Breast epithelium (tissue), 3 donors: ENCODE results near the gene MYCN.

ENCODE experiments used
- POLR2AphosphoS5 ChIP-seq, 3 donors: sonication (generic); formaldehyde crosslinking; IDR thresholded peaks; one replicate each; pipeline ENCODE4 v1.6.1; 2017; ENCODE audit warnings: antibody characterized with exemption in 3 of 3
- TF ChIP-seq, protein P1 (sequence below), 3 donors: fragments of 450-650 bp; IDR thresholded peaks; one replicate each; pipeline ENCODE4 v1.5.1; 2016 to 2017; ENCODE audit warnings: antibody characterized with exemption in 3 of 3, mild to moderate bottlenecking in 3 of 3, moderate library complexity in 3 of 3

DNA sequence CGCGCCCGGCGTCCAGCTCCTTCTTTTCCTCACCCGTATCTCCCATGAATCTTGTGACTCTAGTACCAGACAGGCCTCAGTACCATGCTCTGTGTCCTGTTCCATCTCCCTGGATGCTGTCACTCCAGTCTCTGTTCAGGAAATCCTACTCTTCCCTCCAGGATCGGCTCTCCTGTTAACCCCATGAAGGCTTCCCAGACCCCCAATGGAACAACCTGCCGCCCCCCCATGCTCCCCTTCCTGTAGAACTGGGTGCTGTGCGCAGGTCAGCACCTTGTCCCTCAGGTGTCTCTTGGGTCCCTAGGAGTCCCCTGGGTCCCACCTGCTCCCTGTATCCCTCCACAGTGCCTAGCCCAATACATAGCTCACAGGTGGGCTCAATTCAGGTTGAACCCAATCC lies 41.3 kb downstream of the MYCN start:
- TF ChIP-seq, protein P1, sequence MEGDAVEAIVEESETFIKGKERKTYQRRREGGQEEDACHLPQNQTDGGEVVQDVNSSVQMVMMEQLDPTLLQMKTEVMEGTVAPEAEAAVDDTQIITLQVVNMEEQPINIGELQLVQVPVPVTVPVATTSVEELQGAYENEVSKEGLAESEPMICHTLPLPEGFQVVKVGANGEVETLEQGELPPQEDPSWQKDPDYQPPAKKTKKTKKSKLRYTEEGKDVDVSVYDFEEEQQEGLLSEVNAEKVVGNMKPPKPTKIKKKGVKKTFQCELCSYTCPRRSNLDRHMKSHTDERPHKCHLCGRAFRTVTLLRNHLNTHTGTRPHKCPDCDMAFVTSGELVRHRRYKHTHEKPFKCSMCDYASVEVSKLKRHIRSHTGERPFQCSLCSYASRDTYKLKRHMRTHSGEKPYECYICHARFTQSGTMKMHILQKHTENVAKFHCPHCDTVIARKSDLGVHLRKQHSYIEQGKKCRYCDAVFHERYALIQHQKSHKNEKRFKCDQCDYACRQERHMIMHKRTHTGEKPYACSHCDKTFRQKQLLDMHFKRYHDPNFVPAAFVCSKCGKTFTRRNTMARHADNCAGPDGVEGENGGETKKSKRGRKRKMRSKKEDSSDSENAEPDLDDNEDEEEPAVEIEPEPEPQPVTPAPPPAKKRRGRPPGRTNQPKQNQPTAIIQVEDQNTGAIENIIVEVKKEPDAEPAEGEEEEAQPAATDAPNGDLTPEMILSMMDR (IDR thresholded peaks at IDR 0.05) = no peak
- no peak for TF ChIP-seq POLR2AphosphoS5 (IDR thresholded peaks at IDR 0.05)
